HG02938 (cell line): Measurements from ENCODE around the gene MYLK4.

Experiments used
- ATAC-seq: cut with Tn5 transposase; IDR thresholded peaks from one replicate; pipeline ENCODE4 v1.9.1; 2021; ENCODE audit warnings: mild to moderate bottlenecking, moderate library complexity; ENCODE audit not compliant: unreplicated experiment

Gene MYLK4

DNA sequence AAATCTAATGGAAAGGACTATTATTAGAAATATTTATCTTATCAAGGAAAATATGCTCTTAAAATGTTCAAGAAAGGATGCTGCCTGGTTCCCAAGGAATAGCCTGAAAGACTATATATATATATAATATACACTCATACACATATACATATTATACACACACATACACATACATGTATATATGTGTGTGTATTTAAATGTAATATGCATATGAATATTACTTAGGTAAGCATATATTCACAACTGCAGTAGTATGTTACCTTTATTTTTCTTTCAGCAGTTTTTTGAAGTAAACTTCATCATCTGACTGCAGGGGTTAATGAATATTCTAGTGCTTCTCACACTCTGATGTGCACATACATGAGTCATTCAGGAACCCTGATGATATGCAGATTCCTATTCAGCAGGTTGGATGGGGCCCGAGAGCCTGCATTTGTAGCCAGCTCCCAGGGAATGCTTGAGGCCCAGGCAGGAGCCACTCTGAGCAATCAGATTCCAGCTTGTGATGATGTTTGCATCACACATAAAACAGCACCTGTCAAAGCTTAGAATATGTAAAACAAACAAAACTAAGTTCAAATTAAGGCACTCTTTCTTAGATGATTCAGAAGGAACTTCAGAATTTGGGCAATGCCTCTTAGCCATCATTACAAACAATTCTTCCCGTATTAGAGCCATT is 16.1 kb downstream of the MYLK4 start:
- no peak for ATAC-seq

GRCh38 chr6:2733736-2734480 is 16.8 kb downstream of the MYLK4 start:
- ATAC-seq, result no peak

GRCh38 chr6:2733324-2733723 is 17.4 kb downstream of the MYLK4 start:
- peak; percentile 95 for ATAC-seq

- no peak for ATAC-seq
Measured at GRCh38 chr6:2732503-2733089, 18.1 kb downstream of the MYLK4 start.

DNA sequence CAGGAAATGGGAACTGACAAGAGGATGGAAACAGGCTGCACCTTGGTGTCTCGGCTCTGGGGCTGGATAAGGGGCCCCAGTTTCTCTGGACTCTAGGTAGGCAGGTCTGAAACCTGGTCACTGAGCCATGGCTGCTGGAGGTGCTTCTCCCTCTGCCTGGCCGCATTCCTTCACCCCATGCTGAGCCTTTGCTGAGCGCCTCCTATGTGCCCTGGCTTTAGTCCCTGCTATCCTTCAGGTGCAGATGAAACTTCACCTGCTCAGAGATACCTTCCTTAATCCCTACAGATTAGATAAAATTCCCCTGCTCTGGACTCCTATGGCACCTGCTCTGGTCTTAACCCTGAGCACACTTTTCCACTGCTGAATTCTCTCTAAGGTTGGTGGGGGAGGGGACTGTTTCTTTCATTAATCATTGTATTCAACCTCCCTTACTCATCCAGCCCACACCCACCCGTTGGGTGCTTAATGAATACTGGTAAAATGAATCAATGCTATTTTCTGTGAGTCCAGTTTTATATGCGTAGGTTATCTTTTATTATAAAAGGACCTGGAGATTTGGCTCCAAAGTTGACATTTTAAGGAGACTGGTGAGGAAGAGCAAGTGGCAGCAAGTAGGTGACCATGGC is 19.3 kb downstream of the MYLK4 start:
- no peak for ATAC-seq

GRCh38 chr6:2730353-2731107 is 20.2 kb downstream of the MYLK4 start:
- no peak for ATAC-seq

DNA sequence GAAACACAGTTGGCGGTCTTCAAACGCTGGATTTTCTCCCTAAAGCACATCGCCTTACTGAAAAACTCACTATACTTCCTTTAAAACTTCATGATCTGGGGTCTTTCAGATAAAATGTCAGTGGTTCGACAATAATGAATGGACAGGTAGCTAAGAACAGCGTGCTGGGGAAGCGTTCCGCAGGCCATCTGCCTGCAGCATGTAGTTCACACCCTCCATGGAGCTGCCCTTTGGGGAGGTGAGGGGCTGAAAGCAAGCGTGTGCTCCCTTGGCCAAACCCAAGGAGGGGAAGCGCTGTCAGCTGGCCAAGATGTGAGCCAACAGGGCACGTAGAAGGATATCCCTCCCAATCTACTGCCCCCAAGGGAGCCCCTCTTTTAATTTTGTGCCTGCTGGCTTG is 20.8 kb downstream of the MYLK4 start:
- no peak for ATAC-seq

DNA sequence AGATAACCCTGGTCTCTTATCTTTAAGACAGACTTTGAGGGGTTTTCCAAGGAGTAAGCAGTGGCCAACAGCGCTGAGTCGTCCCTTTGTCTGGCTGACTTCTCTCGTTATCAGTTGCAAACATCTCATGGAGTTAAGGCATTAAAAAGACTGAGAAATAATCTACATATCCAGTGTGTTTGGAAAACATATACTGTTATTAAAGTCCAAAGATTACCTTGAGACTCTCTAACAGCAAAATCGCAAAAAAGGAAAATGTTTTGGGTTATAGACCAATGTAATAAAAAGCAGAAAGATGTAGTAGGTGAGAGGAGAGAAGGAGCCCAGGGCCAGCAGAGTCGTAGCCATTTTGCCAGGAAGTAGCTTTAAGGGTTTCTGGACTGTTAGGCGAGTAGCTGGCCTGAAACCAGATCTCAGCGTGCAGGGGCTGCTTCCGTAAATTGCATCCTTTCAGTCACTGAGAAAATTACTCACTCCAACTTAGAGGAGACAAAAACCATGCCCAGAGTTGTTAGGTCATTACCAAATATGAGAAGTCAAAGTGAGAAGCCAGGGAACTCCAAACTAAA is 24.6 kb downstream of the MYLK4 start:
- ATAC-seq, result peak; percentile 73

DNA sequence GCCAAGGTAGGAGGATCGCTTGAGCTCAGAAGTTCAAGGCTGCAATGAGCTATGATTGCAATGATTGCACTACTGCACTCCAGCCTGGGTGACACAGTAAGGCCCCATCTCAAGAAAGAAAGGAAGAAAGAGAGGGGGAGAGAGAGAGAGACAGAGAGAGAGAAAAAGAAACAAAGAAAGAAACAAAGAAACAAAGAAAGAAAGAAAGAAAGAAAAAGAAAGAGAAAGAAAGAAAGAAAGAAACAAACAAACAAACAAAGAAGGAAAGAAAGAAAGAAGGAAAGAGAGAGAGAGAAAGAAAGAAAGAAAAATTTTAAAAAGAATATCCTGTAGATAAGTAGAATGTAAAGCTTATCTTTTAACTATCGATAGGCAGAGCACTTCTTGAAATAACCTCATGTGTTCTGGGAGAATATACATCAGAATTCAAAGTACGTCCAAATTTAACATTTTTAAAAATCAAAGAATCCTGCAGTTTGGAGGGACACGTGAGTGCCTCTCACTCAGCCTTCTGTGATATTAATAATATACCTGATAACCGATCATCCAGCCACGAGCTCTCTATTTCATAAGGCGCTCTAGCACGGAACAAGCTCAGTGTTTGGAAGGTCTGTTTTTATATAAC is 25.2 kb downstream of the MYLK4 start:
- no peak for ATAC-seq

GRCh38 chr6:2721219-2721618 is 29.5 kb downstream of the MYLK4 start:
- ATAC-seq, result no peak

GRCh38 chr6:2719093-2719455 is 31.6 kb downstream of the MYLK4 start:
- ATAC-seq, result no peak

GRCh38 chr6:2718334-2719092 is 32.2 kb downstream of the MYLK4 start:
- ATAC-seq, result no peak

DNA sequence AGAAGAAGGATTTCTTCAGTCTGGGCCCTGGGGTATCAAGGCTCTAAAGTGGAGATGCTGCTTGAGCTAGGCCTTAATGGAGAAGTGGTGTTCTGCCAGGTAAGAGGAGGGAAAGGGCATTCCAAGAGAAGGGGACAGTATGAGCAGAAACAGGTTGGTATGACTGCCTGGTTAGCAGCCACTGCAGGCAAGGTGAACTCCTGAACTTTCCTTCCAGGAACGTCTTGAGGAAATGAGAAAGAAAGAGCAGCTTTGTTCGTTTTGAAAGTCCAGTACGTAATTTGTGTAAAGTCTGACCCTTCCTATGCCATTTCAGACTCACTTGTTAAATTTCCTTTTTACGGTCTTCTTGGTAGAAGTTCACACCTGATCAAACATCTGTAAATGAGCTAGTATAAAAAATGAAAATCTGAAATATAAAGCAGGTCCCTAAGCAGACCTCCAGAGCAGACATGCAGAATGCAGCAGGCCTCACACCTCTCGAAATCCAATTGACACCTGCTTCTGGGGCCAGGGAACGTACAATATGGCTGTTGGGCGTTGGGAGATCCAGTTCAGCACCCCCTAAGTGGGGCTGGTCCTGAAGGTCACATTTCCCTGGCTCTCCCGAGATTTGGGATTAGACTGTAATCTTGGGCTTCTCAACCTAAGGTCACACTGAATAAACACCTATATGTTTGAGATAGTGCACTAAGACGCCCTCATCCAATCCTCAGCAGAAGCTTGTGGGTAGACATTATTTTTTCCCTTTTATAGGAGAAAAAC is 33.6 kb downstream of the MYLK4 start:
- ATAC-seq, result no peak

- ATAC-seq, result no peak
Measured at GRCh38 chr6:2715737-2716136, 35.0 kb downstream of the MYLK4 start.

DNA sequence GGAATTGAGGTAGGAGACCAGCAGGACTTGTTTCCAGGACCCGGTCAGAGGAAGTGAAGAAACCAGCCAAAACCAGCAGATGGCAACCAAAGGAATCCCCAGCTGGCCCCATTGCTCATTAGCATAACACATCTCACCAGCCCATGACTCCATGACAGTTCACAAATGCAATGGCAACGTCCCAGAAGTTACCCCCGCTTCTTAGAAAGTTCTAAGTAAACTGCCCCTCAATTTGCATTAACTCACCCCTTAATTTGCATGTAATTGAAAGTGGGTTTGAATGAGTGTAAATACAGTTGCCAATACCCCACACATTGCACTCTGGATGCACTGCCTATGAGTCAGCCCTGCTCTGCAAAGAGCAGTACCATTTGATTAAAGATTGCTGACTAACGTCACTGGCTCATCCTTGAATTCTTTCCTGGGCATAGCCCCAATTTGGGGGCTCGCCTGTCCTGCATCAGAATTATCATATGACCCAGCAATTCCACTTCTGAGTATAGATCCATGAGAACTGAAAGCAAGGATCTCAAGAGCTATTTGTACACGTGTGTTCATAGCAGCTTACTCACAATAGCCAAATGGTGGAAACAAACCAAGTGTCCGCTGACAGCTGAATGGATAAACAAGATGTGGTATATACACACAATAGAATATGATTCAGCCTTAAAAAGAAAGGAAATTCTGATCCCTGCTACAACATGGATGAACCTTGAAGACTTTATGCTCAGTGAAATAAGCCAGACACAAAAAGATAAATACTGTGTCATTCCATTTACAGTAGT is 36.4 kb downstream of the MYLK4 start:
- ATAC-seq, result no peak

DNA sequence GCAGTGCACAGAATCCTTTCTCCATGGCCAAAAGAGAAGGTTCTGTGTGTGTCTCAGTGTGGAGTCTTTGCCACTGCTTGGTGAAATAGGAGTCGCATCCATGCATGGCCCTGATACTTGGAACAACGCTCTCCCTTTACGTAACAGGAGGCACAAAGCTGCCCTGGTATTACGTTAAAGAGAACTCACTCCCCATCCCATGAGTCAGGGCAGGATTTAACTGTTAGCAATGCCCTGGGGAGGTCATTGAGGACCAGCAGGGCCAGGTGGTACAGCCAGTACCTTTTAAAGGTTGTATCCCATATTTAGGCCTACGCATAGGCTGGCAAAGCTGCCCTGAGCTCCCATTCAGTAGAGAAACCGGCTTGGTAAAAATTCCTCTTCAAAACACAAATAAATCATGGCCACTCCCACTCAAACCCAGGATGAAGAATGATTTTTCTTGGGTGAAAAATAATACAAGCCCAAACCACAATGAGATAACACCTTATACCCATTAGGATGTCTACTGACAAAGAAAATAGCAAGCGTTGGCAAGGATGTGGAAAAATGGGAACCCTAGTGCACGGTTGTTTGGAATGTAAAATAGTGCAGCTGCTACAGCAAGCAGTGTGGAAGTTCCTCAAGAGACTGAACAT is 37.1 kb downstream of the MYLK4 start:
- no peak for ATAC-seq

GRCh38 chr6:2712102-2712501 is 38.6 kb downstream of the MYLK4 start:
- ATAC-seq, result no peak

GRCh38 chr6:2710412-2710811 is 40.3 kb downstream of the MYLK4 start:
- ATAC-seq, result no peak
